ENCODE results near the gene CHST11. TPM values are rescaled to one million over a fixed set of nuclear protein-coding genes. Genes with fewer than 3 reads are reported as not detected.
A peak's percentile ranks its signal among the peaks of the same experiment; 100 is the strongest.

The CHST11 gene
- total RNA-seq, 1 donor from 2014 or later: 7.7 TPM

- Mint-ChIP-seq H3K27ac (peak overlapping the region; percentile 73), H3K4me3 (no peak overlapping the region)
- H3K36me3 ChIP-seq: no peaks in the 10 kb centered on the region
Observed at GRCh38 chr12:104603545-104603973, 146.8 kb downstream of the CHST11 start.

GRCh38 chr12:104604070-104604994, 147.6 kb downstream of the CHST11 start:
- no peak overlapping the region for H3K4me2 ChIP-seq
- peaks cover 8% of the 10 kb centered on the region for H3K27me3 Mint-ChIP-seq (ENCODE audit: insufficient read depth, low read depth)
- H3K36me3 ChIP-seq: no peaks in the 10 kb centered on the region
- H3K27ac ChIP-seq: no peak overlapping the region
- H3K4me3 Mint-ChIP-seq: no peak overlapping the region
- peaks cover 7% of the 10 kb centered on the region for H3K4me1 ChIP-seq
- DNase-seq (ENCODE audit: low spot score): no peak
- no peaks in the 10 kb centered on the region for H3K27me3 ChIP-seq
- H2AFZ ChIP-seq (replicated peaks): no peak overlapping the region
- H3K27ac Mint-ChIP-seq: peak overlapping the region; percentile 73
- no peaks in the 10 kb centered on the region for H3K79me2 ChIP-seq (ENCODE audit: low read depth)
- H3K9me3 Mint-ChIP-seq: peaks cover 8% of the 10 kb centered on the region
- no peak overlapping the region for H3K4me3 ChIP-seq
- H3K36me3 Mint-ChIP-seq: peaks cover 18% of the 10 kb centered on the region
- no peaks in the 10 kb centered on the region for H3K9me3 ChIP-seq (ENCODE audit: low read depth)
- H3K9ac ChIP-seq: no peak overlapping the region
- H4K20me1 ChIP-seq (ENCODE audit: low read depth): no peaks in the 10 kb centered on the region
- H3K4me1 Mint-ChIP-seq: peaks cover 45% of the 10 kb centered on the region
- H3F3A ChIP-seq (ENCODE audit: low read depth): peaks cover 4% of the 10 kb centered on the region
- no peak for TF ChIP-seq EZH2 (IDR thresholded peaks at IDR 0.05)
- TF ChIP-seq EZH2phosphoT487 (IDR thresholded peaks at IDR 0.05): no peak
- TF ChIP-seq CTCF (IDR thresholded peaks at IDR 0.05): no peak

More at GRCh38 chr12:104603545-104603973, 146.8 kb downstream of the CHST11 start:
- Mint-ChIP-seq H3K4me1 (peaks cover 51% of the 10 kb centered on the region), H3K9me3 (peaks cover 8% of the 10 kb centered on the region), H3K27me3 (ENCODE audit: insufficient read depth, low read depth) (peaks cover 8% of the 10 kb centered on the region), H3K36me3 (peaks cover 18% of the 10 kb centered on the region)
- no peak overlapping the region for H3K9ac ChIP-seq
- H3K4me3 ChIP-seq: no peak overlapping the region
- TF ChIP-seq EZH2 (IDR thresholded peaks at IDR 0.05) (no peak), EZH2phosphoT487 (IDR thresholded peaks at IDR 0.05) (no peak), CTCF (IDR thresholded peaks at IDR 0.05) (no peak)
- peaks cover 4% of the 10 kb centered on the region for H3F3A ChIP-seq (ENCODE audit: low read depth)
- H3K9me3 ChIP-seq (ENCODE audit: low read depth): no peaks in the 10 kb centered on the region
- no peak overlapping the region for H3K4me2 ChIP-seq
- no peaks in the 10 kb centered on the region for H3K79me2 ChIP-seq (ENCODE audit: low read depth)
- H3K27ac ChIP-seq: no peak overlapping the region
- peaks cover 7% of the 10 kb centered on the region for H3K4me1 ChIP-seq
- no peak for DNase-seq (ENCODE audit: low spot score)
- H3K27me3 ChIP-seq: no peaks in the 10 kb centered on the region
- no peak overlapping the region for H2AFZ ChIP-seq (replicated peaks)
- H4K20me1 ChIP-seq (ENCODE audit: low read depth): no peaks in the 10 kb centered on the region

GRCh38 chr12:104604995-104605675, 148.4 kb downstream of the CHST11 start:
- Histone ChIP-seq H3K79me2 (ENCODE audit: low read depth) (no peaks in the 10 kb centered on the region), H3K27ac (no peak overlapping the region), H3F3A (ENCODE audit: low read depth) (peaks cover 4% of the 10 kb centered on the region), H3K36me3 (no peaks in the 10 kb centered on the region), H3K27me3 (no peaks in the 10 kb centered on the region), H3K4me3 (no peak overlapping the region), H3K9me3 (ENCODE audit: low read depth) (no peaks in the 10 kb centered on the region), H2AFZ (replicated peaks) (no peak overlapping the region), H3K4me2 (no peak overlapping the region), H4K20me1 (ENCODE audit: low read depth) (no peaks in the 10 kb centered on the region), H3K4me1 (peaks cover 7% of the 10 kb centered on the region), H3K9ac (no peak overlapping the region)
- Mint-ChIP-seq H3K27ac (no peak overlapping the region), H3K9me3 (peaks cover 8% of the 10 kb centered on the region), H3K4me1 (peaks cover 38% of the 10 kb centered on the region), H3K27me3 (ENCODE audit: insufficient read depth, low read depth) (peaks cover 8% of the 10 kb centered on the region), H3K4me3 (no peak overlapping the region), H3K36me3 (peaks cover 18% of the 10 kb centered on the region)
- no peak for DNase-seq (ENCODE audit: low spot score)
- no peak for TF ChIP-seq EZH2 (IDR thresholded peaks at IDR 0.05)
- no peak for TF ChIP-seq CTCF (IDR thresholded peaks at IDR 0.05)
- no peak for TF ChIP-seq EZH2phosphoT487 (IDR thresholded peaks at IDR 0.05)

All from neural progenitor cell (in vitro differentiated cells).